Activated CD4-positive, CD25-positive, alpha-beta regulatory T cell treated with anti-CD3 and anti-CD28 coated beads, Interleukin-2, amount 50 U/mL, for 16 hours (primary cell): ENCODE results near the gene MORN2.
"Not testable (repeated sequence)": the region's sequence is repeated elsewhere in the genome, so short reads cannot be mapped to it uniquely, and the experiment has no call there.

ENCODE experiments used
- DNase-seq: peaks from one replicate; pipeline ENCODE4 v3.0.0-alpha.2; 2020; ENCODE audit warnings: low read depth, low spot score

MORN2 gene

GRCh38 chr2:38875576-38876367 lies at the start of gene MORN2, which contains the start of gene DHX57:
MORN2 (plus strand) TSS chr2:38875976.
DHX57 (minus strand) TSS chr2:38875934; CDS start chr2:38868405, 7,529 bp downstream.
- peak; percentile 66 for DNase-seq

GRCh38 chr2:38827539-38828145 lies 48.1 kb upstream of the MORN2 start:
- DNase-seq, result not testable (repeated sequence)

- no peak for DNase-seq
Measured at GRCh38 chr2:38828460-38828859, 47.3 kb upstream of the MORN2 start.

GRCh38 chr2:38829971-38830370 lies 45.8 kb upstream of the MORN2 start:
- no peak for DNase-seq

GRCh38 chr2:38830526-38831159 lies 45.1 kb upstream of the MORN2 start:
- DNase-seq, result no peak

GRCh38 chr2:38835015-38835601 lies 40.7 kb upstream of the MORN2 start:
- no peak for DNase-seq

GRCh38 chr2:38835990-38836389 lies 39.8 kb upstream of the MORN2 start:
- no peak for DNase-seq

- no peak for DNase-seq
Measured at GRCh38 chr2:38836791-38837190, 39.0 kb upstream of the MORN2 start.

- DNase-seq, result no peak
Measured at GRCh38 chr2:38850045-38850444, 25.7 kb upstream of the MORN2 start.

- no peak for DNase-seq
Measured at GRCh38 chr2:38856165-38856564, 19.6 kb upstream of the MORN2 start.

- DNase-seq, result no peak
Measured at GRCh38 chr2:38862476-38862875, 13.3 kb upstream of the MORN2 start.

- DNase-seq, result no peak
Measured at GRCh38 chr2:38863061-38863695, 12.6 kb upstream of the MORN2 start.

- DNase-seq, result no peak
Measured at GRCh38 chr2:38866773-38867443, 8.9 kb upstream of the MORN2 start.

- DNase-seq, result no peak
Measured at GRCh38 chr2:38871432-38871831, 4.3 kb upstream of the MORN2 start.

GRCh38 chr2:38873763-38874162 lies 2.0 kb upstream of the MORN2 start:
- no peak for DNase-seq

- DNase-seq, result no peak
Measured at GRCh38 chr2:38875227-38875575, 575 bp upstream of the MORN2 start.

- no peak for DNase-seq
Measured at GRCh38 chr2:38876407-38876806, 631 bp downstream of the MORN2 start.

- DNase-seq, result no peak
Measured at GRCh38 chr2:38886063-38886462, 10.3 kb downstream of the MORN2 start.

- DNase-seq, result no peak
Measured at GRCh38 chr2:38887347-38887746, 11.6 kb downstream of the MORN2 start.

- DNase-seq, result no peak
Measured at GRCh38 chr2:38887902-38888554, 12.3 kb downstream of the MORN2 start.

GRCh38 chr2:38889045-38889444 lies 13.3 kb downstream of the MORN2 start:
- DNase-seq, result no peak
